Small intestine (tissue), 7 donors: Measurements from ENCODE around the gene SMYD3. TPM values are rescaled to one million over a fixed set of nuclear protein-coding genes. Genes with fewer than 3 reads are reported as not detected.

Experiments used
- DNase-seq, 2 donors: peaks; one replicate each; pipeline versions ENCODE4 v3.0.0 to v3.0.0-alpha.2; 2013
- FAIRE-seq: peaks from 2 replicates; lab custom pipeline; 2012; peaks lifted over from hg19 to GRCh38; lab: Jason Lieb, UNC
- H3K27ac ChIP-seq, 3 donors: one replicate each; pipeline ENCODE4 v1.5.1; 2013; ENCODE audit warnings: low read length in 2 of 3, mild to moderate bottlenecking in 2 of 3, control low read depth in 1 of 3, inconsistent platforms in 1 of 3, low read depth in 1 of 3, moderate library complexity in 1 of 3
- H3K27me3 ChIP-seq, 3 donors: one replicate each; pipeline ENCODE4 v1.6.1; 2013; ENCODE audit warnings: low read length in 3 of 3, inconsistent platforms in 1 of 3; ENCODE audit not compliant: control insufficient read depth in 3 of 3, insufficient read depth in 3 of 3
- H3K36me3 ChIP-seq, 3 donors: one replicate each; pipeline ENCODE4 v1.6.1; 2013; ENCODE audit warnings: low read length in 3 of 3, inconsistent platforms in 1 of 3, low read depth in 1 of 3, mild to moderate bottlenecking in 1 of 3, moderate library complexity in 1 of 3; ENCODE audit not compliant: control insufficient read depth in 3 of 3, insufficient read depth in 2 of 3
- H3K4me1 ChIP-seq, 3 donors: one replicate each; pipeline ENCODE4 v1.6.1; 2013; ENCODE audit warnings: low read length in 2 of 3, inconsistent platforms in 1 of 3, low read depth in 1 of 3, mild to moderate bottlenecking in 1 of 3, moderate library complexity in 1 of 3; ENCODE audit not compliant: control insufficient read depth in 3 of 3, insufficient read depth in 2 of 3
- H3K4me3 ChIP-seq, 3 donors: one replicate each; pipeline ENCODE4 v1.5.1; 2013; ENCODE audit warnings: low read length in 3 of 3, control low read depth in 1 of 3, inconsistent platforms in 1 of 3, low read depth in 1 of 3, mild to moderate bottlenecking in 1 of 3, moderate library complexity in 1 of 3
- H3K9me3 ChIP-seq, 2 donors: one replicate each; pipeline ENCODE4 v1.6.1; 2013; ENCODE audit warnings: low read depth in 1 of 2, low read length in 1 of 2; ENCODE audit not compliant: control insufficient read depth in 2 of 2, insufficient read depth in 1 of 2
- WGBS, 3 donors: extraction: QIAGEN DNeasy Blood & Tissue Kit; methylation state at CpG; one replicate each; pipeline ENCODE4 v1.1.7; 2013; 5-methylcytosine and 5-hydroxymethylcytosine counted together
- polyA plus RNA-seq, 4 donors: library from polyadenylated mRNA; stranded (reverse) in 3 of 4; unstranded in 1 of 4; fragments of 200-250 nt in 3 of 4; fragments of 120-200 nt in 1 of 4; gene quantifications; one replicate each; pipeline versions ENCODE4 v1.2.1 to v1.2.3, GENCODE V29; 2013
- donor health status: healthy with polysubstance abuse.
- donor health status: control.
- donor health status: control.
- donor health status: Bipolar disorder and iron deficiency.
- donor health status: healthy.

The SMYD3 gene
- polyA plus RNA-seq, 4 donors: 5.4 to 10.1 (median 8.5) TPM

DNA sequence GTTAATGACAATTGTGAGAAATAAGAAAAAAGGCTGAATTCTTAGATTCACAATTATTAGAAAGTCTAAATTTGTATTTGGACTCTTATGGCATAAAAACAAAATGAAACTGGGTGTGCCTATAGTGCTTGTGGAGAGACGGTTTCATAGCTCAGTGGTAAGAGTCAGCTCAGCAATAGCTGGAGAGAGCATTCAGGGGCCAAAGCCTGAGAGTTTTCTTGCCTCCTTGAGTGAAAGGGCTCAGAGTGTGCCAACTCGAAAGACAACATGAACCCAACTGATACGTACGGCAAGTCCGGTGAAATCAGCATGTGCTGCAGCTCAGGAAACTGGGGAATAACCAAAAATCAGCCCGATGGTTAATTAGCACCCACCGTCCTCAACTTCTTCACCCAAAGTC is 577.9 kb downstream of the SMYD3 start:
- H3K4me1 ChIP-seq: no peaks in the 10 kb centered on the region
- H3K9me3 ChIP-seq: no peaks in the 10 kb centered on the region
- no peak for FAIRE-seq
- 95 to 97% (median 97%) methylated on average over 7 of the region's 7 CpGs for WGBS, 3 donors
- DNase-seq: no peak
- no peaks in the 10 kb centered on the region for H3K36me3 ChIP-seq
- H3K4me3 ChIP-seq: no peak overlapping the region
- H3K27me3 ChIP-seq: no peaks in the 10 kb centered on the region
- no peak overlapping the region for H3K27ac ChIP-seq

DNA sequence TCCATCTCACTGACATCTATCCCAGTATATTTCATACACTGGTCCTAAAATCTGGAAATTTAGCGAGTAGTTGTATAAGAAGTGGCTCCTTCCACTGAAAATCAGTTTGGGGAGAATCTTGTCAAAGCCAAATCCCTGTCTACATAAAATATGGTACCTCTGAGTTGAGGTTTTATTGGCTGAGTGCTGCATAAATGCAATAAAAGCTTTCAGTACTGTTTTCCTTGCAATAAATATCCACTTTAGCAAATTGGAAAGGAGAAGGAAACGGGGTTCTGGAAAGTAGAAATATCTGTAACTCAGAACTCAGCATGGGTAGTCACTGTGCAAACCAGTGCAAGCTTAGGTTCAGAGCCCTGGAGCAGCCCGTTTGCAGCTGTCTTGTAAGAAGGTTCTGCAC is 580.2 kb downstream of the SMYD3 start:
- Histone ChIP-seq H3K4me3 (no peak overlapping the region), H3K27me3 (no peaks in the 10 kb centered on the region), H3K27ac (no peak overlapping the region), H3K4me1 (no peaks in the 10 kb centered on the region), H3K9me3 (no peaks in the 10 kb centered on the region), H3K36me3 (no peaks in the 10 kb centered on the region)
- FAIRE-seq (no peak), DNase-seq (no peak)
- WGBS, 3 donors: 90 to 93% (median 90%) methylated on average over 3 of the region's 3 CpGs

DNA sequence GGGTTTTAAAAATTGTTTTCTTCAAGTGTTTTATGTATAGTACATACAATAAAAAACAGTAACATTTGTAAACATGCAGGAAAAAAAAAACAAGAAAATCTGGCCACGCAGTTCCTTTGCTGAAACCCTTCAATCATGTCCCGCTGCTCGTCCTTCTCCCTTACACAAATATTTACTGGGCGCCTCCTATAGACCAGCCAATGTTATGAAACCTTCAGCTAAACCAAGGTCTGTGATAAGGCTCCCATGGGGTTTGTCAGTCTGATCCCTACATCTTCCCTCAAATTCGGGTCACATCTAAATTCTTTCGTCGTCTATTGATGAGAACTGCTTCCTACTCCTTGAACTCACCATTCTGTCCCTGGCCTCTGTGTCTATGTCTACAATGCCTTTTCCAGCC is 583.9 kb downstream of the SMYD3 start:
- no peak overlapping the region for H3K4me3 ChIP-seq
- DNase-seq (no peak), FAIRE-seq (no peak)
- no peak overlapping the region for H3K27ac ChIP-seq
- WGBS, 3 donors: 85 to 94% (median 90%) methylated on average over 7 of the region's 7 CpGs
- no peaks in the 10 kb centered on the region for H3K9me3 ChIP-seq
- H3K4me1 ChIP-seq: no peaks in the 10 kb centered on the region
- no peaks in the 10 kb centered on the region for H3K36me3 ChIP-seq
- no peaks in the 10 kb centered on the region for H3K27me3 ChIP-seq

DNA sequence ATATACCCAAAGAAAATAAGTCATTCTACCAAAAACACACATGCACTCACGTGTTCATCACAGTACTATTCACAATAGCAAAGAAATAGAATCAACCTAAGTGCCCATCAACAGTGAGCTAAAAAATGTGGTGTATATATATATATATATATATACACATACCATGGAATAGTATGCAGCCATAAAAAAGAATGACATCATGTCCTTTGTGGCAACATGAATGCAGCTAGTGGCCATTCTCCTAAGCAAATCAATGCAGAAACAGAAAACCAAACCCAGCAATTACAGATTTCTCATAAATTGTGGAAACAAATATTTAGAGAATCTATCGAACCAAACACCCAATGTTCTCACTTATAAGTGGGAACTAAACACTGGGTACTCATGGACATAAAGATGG is 585.7 kb downstream of the SMYD3 start:
- Histone ChIP-seq H3K4me3 (no peak overlapping the region), H3K4me1 (no peaks in the 10 kb centered on the region), H3K9me3 (no peaks in the 10 kb centered on the region), H3K27ac (no peak overlapping the region), H3K36me3 (no peaks in the 10 kb centered on the region), H3K27me3 (no peaks in the 10 kb centered on the region)
- FAIRE-seq (no peak), DNase-seq (no peak)
- 95 to 98% (median 98%) methylated on average over 2 of the region's 2 CpGs for WGBS, 3 donors

DNA sequence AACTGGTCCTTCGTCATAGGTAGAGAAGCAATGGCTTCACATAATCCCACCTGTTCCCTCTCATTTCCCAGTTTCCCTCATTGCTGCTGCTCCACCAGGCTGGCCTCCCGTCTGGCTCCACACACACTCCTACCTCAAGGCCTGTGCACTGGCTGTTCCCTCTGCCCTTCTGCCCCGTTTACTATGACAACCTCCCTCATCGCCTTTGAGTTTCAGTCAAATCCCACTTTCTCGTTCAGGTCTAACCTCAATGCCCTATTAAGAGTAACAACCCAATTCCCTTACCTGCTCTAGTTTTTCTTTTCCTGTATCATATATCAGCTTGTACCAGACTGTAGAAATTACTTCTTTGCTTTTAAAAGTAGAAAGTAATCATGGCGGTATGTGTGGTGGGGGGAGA is 589.7 kb downstream of the SMYD3 start:
- FAIRE-seq: no peak
- no peaks in the 10 kb centered on the region for H3K36me3 ChIP-seq
- no peak overlapping the region for H3K4me3 ChIP-seq
- H3K27me3 ChIP-seq: no peaks in the 10 kb centered on the region
- no peaks in the 10 kb centered on the region for H3K9me3 ChIP-seq
- WGBS, 3 donors: 82 to 89% (median 87%) methylated on average over 6 of the region's 6 CpGs
- no peak overlapping the region for H3K27ac ChIP-seq
- H3K4me1 ChIP-seq: no peaks in the 10 kb centered on the region
- DNase-seq: no peak

DNA sequence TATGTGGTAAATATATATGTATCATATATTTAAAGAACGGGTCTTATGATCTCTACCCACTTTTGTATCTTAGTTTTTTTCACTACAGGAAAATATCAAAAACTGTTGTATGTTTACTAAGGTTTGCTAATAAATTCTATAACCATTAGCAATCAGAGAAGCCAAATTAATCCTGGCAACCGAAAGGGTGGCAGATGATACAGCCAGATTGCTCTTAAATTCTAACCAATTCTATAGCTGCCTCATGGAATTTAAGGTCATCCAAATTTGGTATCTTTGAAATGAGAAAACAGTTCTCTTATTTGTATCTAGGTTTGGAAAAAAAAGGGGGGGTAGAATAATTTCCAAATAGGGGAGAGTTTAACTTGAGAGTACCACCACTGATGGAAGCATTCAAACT is 591.2 kb downstream of the SMYD3 start:
- Histone ChIP-seq H3K9me3 (no peaks in the 10 kb centered on the region), H3K27ac (no peak overlapping the region), H3K4me3 (no peak overlapping the region), H3K27me3 (no peaks in the 10 kb centered on the region), H3K4me1 (no peaks in the 10 kb centered on the region), H3K36me3 (no peaks in the 10 kb centered on the region)
- DNase-seq: no peak
- no peak for FAIRE-seq
- 92 to 95% (median 92%) methylated on average over 2 of the region's 2 CpGs for WGBS, 3 donors

DNA sequence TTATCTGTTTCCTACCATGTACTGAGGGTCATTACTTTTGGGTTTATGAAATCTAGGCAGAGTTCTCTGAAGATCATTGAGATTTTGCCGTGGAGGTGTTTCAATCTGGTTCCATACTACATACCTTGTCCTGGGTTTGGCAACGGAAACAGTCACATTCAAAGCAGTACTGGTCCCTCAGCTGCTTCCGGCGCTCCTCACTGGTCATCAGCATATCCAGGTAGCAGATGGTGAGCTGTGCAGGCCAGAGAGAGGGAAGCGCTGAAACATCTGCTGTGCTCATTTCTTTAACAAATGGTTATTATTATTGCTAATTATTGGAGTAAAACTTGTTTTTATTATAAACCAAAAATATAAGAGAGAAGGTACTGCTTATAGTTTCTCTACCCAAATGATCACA is 591.7 kb downstream of the SMYD3 start:
- DNase-seq: no peak
- FAIRE-seq: no peak
- no peak overlapping the region for H3K4me3 ChIP-seq
- H3K27ac ChIP-seq: no peak overlapping the region
- H3K4me1 ChIP-seq: no peaks in the 10 kb centered on the region
- H3K27me3 ChIP-seq: no peaks in the 10 kb centered on the region
- no peaks in the 10 kb centered on the region for H3K9me3 ChIP-seq
- WGBS, 3 donors: 95 to 96% (median 95%) methylated on average over 5 of the region's 5 CpGs
- H3K36me3 ChIP-seq: no peaks in the 10 kb centered on the region

DNA sequence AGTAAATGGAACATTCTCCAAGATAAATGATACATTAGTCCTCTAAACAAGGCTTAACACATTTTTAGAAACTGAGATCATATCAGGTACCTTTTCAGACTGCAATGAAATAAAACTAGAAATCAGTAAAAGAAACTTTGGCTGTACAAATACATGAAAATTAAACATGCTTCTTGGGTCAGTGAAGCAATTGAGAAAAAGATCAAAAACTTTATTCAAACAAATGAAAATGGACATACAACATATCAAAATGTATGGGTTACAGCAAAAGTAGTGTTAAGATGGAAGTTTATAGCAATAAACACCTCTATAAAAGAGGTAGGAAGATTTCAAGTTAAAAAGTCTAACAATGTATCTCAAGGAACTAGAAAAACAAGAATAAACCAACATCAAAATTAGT is 598.5 kb downstream of the SMYD3 start:
- no peak for FAIRE-seq
- H3K4me3 ChIP-seq: no peak overlapping the region

DNA sequence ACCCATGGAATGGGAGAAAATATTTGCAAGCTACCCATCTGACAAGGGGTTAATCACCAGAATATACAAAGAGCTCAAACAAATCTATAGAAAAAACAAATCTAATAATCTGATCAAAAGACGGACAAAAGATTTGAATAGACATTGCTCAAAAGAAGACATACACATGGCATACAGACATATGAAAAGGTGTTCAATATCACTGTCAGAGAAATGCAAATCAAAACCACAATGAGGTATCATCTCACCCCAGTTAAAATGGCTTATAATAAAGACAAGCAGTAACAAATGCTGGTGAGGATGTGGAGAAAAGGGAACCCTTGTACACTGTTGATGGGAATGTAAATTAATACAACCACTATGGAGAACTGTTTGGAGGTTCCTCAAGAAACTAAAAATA is 600.9 kb downstream of the SMYD3 start:
- H3K4me3 ChIP-seq: no peak overlapping the region
- no peak for FAIRE-seq
- DNase-seq: no peak
- 89 to 94% (median 92%) methylated on average over 1 of the region's 1 CpG for WGBS, 3 donors
- no peak overlapping the region for H3K27ac ChIP-seq
- no peaks in the 10 kb centered on the region for H3K27me3 ChIP-seq
- H3K9me3 ChIP-seq: peaks cover 0 to 9% of the 10 kb centered on the region in 2 donors
- H3K36me3 ChIP-seq: peaks cover 0 to 4% (median 0%) of the 10 kb centered on the region in 3 donors
- H3K4me1 ChIP-seq: no peaks in the 10 kb centered on the region

More for the DNA sequence above, 598.5 kb downstream of the SMYD3 start:
- no peaks in the 10 kb centered on the region for H3K4me1 ChIP-seq
- no peak for DNase-seq
- no peak overlapping the region for H3K27ac ChIP-seq
- peaks cover 0 to 2% of the 10 kb centered on the region in 2 donors for H3K9me3 ChIP-seq
- no peaks in the 10 kb centered on the region for H3K27me3 ChIP-seq
- H3K36me3 ChIP-seq: peaks cover 0 to 2% (median 0%) of the 10 kb centered on the region in 3 donors
